Measurements from ENCODE around the gene OXA1L. TPM values are rescaled to one million over a fixed set of nuclear protein-coding genes. Genes with fewer than 3 reads are reported as not detected.

OXA1L gene
- polyA plus RNA-seq, 3 donors: 61.2 to 264 (median 86.9) TPM

DNA sequence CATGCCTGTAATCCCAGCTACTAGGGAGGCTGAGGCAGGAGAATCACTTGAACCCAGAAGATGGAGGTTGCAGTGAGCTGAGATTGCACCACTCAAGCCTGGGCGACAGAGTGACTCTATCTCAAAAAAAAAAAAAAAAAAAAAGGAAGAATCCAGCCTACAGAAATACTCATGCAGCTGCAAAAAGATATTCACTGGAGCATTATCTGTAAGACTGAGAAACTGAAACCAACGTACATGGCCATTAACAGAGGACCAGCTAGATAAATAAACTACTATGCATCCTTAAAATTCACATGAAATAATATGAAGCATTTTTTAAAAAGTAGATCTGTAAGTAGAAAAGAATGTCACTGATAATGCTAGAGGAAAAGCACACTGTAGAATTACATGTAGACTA, 45.2 kb downstream of the OXA1L start:
- peak in 2 of 3 donors; percentile 57 to 65 for DNase-seq
- H3K27ac ChIP-seq (ENCODE audit: low read depth in 1 of 2, low read length in 2 of 2): peak overlapping the region; percentile 68 to 90
- H3K4me1 Mint-ChIP-seq: peaks cover 88% of the 10 kb centered on the region
- peak overlapping the region; percentile 25 to 94 (median 70) for H3K4me3 ChIP-seq (replicated peaks in 1 of 3; ENCODE audit: low read depth in 2 of 3, low read length in 3 of 3)
- peaks cover 35 to 54% of the 10 kb centered on the region in 2 donors for H3K36me3 Mint-ChIP-seq
- H3K4me1 ChIP-seq (ENCODE audit: control insufficient read depth in 1 of 2, insufficient read depth in 2 of 2, low read length in 2 of 2): peaks cover 92 to 97% of the 10 kb centered on the region in 2 donors
- H4K20me1 ChIP-seq (ENCODE audit: insufficient read depth, low read length): peaks cover 37% of the 10 kb centered on the region
- peaks cover 0 to 2% (median 0%) of the 10 kb centered on the region in 7 donors for H3K9me3 Mint-ChIP-seq
- H3K36me3 ChIP-seq (replicated peaks in 1 of 2; ENCODE audit: control insufficient read depth in 1 of 2, insufficient read depth in 2 of 2, low read length in 2 of 2): peaks cover 9 to 41% of the 10 kb centered on the region in 2 donors
- peak overlapping the region; percentile 96 to 99 (median 98) for H3K27ac Mint-ChIP-seq
- no peak overlapping the region for H2AFZ ChIP-seq (ENCODE audit: insufficient read depth, low read depth, low read length, poor library complexity, severe bottlenecking)
- peak overlapping the region; percentile 80 to 99 for H3K4me3 Mint-ChIP-seq
- TF ChIP-seq, protein P1, sequence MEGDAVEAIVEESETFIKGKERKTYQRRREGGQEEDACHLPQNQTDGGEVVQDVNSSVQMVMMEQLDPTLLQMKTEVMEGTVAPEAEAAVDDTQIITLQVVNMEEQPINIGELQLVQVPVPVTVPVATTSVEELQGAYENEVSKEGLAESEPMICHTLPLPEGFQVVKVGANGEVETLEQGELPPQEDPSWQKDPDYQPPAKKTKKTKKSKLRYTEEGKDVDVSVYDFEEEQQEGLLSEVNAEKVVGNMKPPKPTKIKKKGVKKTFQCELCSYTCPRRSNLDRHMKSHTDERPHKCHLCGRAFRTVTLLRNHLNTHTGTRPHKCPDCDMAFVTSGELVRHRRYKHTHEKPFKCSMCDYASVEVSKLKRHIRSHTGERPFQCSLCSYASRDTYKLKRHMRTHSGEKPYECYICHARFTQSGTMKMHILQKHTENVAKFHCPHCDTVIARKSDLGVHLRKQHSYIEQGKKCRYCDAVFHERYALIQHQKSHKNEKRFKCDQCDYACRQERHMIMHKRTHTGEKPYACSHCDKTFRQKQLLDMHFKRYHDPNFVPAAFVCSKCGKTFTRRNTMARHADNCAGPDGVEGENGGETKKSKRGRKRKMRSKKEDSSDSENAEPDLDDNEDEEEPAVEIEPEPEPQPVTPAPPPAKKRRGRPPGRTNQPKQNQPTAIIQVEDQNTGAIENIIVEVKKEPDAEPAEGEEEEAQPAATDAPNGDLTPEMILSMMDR (IDR thresholded peaks at IDR 0.05): no peak
- H3K9me3 ChIP-seq (replicated peaks in 1 of 2; ENCODE audit: control insufficient read depth in 1 of 2, insufficient read depth in 1 of 2, low read length in 2 of 2): no peaks in the 10 kb centered on the region
- no peaks in the 10 kb centered on the region for H3K27me3 ChIP-seq (ENCODE audit: control insufficient read depth in 2 of 2, insufficient read depth in 2 of 2, low read length in 2 of 2)
- H3K9ac ChIP-seq (ENCODE audit: insufficient read depth, low read length, poor library complexity, severe bottlenecking): peak overlapping the region; percentile 52
- H3K79me2 ChIP-seq (ENCODE audit: insufficient read depth, low read length): peaks cover 82% of the 10 kb centered on the region
- intact Hi-C loops (cut with micrococcal nuclease): loop anchor here in 1 of 2 donors (10.0 kb wide), 1 partner anchor 47 kb away; the partner anchor contains the start of gene OXA1L
- peaks cover 0 to 6% (median 3%) of the 10 kb centered on the region in 3 donors for H3K27me3 Mint-ChIP-seq (ENCODE audit: low read depth in 3 of 3)
- peak overlapping the region; percentile 78 for H3K4me2 ChIP-seq (replicated peaks; ENCODE audit: extremely low read depth, low read length, poor library complexity, severe bottlenecking)
- WGBS (ENCODE audit: insufficient coverage): 0% methylated on average over 1 of the region's 2 CpGs

DNA sequence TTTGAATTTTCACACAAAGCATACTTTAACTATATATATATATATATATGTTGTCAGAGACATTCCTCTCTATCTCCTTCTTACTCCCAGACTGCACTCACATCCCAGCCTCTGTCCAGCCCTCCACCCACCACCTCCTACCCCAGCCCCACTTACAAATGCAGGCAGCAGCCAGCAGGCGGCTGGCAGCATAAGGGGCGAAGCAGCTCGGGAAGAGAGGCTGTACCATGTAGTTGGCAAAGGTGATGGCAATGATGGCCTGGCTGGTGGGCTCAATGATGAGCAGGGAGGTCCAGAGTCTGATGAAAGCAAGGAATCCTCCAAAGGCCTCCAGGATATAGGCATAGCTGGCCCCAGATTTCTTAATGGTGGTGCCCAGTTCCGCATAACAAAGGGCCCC, 46.3 kb downstream of the OXA1L start:
- Mint-ChIP-seq H3K9me3 (peaks cover 0 to 2% (median 0%) of the 10 kb centered on the region in 7 donors), H3K4me3 (peak overlapping the region; percentile 87 to 99), H3K4me1 (peaks cover 84% of the 10 kb centered on the region), H3K36me3 (peaks cover 28 to 44% of the 10 kb centered on the region in 2 donors), H3K27me3 (ENCODE audit: low read depth in 3 of 3) (peaks cover 0 to 3% (median 3%) of the 10 kb centered on the region in 3 donors), H3K27ac (peak overlapping the region; percentile 83 to 99 (median 96))
- H3K27ac ChIP-seq (ENCODE audit: low read depth in 1 of 2, low read length in 2 of 2): peak overlapping the region; percentile 68 to 90
- intact Hi-C loops (cut with micrococcal nuclease): loop anchor here in 1 of 2 donors (10.0 kb wide), 1 partner anchor 48 kb away; the partner anchor contains the start of gene OXA1L
- H4K20me1 ChIP-seq (ENCODE audit: insufficient read depth, low read length): peaks cover 27% of the 10 kb centered on the region
- peak overlapping the region; percentile 78 for H3K4me2 ChIP-seq (replicated peaks; ENCODE audit: extremely low read depth, low read length, poor library complexity, severe bottlenecking)
- H2AFZ ChIP-seq (ENCODE audit: insufficient read depth, low read depth, low read length, poor library complexity, severe bottlenecking): no peak overlapping the region
- H3K36me3 ChIP-seq (replicated peaks in 1 of 2; ENCODE audit: control insufficient read depth in 1 of 2, insufficient read depth in 2 of 2, low read length in 2 of 2): peaks cover 5 to 33% of the 10 kb centered on the region in 2 donors
- H3K4me1 ChIP-seq (ENCODE audit: control insufficient read depth in 1 of 2, insufficient read depth in 2 of 2, low read length in 2 of 2): peaks cover 88 to 98% of the 10 kb centered on the region in 2 donors
- 90% methylated on average over 2 of the region's 4 CpGs for WGBS (ENCODE audit: insufficient coverage)
- TF ChIP-seq, protein P1 (IDR thresholded peaks at IDR 0.05): no peak
- peak overlapping the region; percentile 10 to 94 (median 40) for H3K4me3 ChIP-seq (replicated peaks in 1 of 3; ENCODE audit: low read depth in 2 of 3, low read length in 3 of 3)
- no peaks in the 10 kb centered on the region for H3K9me3 ChIP-seq (replicated peaks in 1 of 2; ENCODE audit: control insufficient read depth in 1 of 2, insufficient read depth in 1 of 2, low read length in 2 of 2)
- peaks cover 72% of the 10 kb centered on the region for H3K79me2 ChIP-seq (ENCODE audit: insufficient read depth, low read length)
- DNase-seq: no peak
- H3K27me3 ChIP-seq (ENCODE audit: control insufficient read depth in 2 of 2, insufficient read depth in 2 of 2, low read length in 2 of 2): no peaks in the 10 kb centered on the region
- peak overlapping the region; percentile 52 for H3K9ac ChIP-seq (ENCODE audit: insufficient read depth, low read length, poor library complexity, severe bottlenecking)
